ENCODE measurements around the gene AXIN1. TPM values are rescaled to one million over a fixed set of nuclear protein-coding genes. Genes with fewer than 3 reads are reported as not detected.

AXIN1 gene
- total RNA-seq, 1 experiment from 2014 or later = 50.3 TPM

DNA sequence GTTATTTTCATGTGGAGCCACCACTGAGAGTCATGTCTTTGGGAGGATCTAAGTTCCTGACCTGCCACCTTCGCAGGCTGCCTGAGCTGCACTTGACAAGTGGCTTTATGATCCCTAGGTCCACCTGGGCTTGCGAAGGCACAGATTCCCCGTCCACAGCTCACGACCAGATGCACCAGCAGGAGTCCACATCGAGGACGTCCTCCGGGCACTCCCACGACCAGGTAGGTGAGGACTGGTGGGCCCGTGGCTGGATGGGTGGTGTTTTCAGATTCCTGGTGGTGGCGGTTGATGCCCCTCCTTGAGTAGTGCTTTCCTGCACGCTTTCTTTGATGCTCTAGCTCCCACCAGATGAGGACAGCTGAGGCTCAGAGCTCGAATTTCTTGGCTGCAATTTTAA lies 103.1 kb downstream of the AXIN1 start (continued):
- TF ChIP-seq, protein P1, sequence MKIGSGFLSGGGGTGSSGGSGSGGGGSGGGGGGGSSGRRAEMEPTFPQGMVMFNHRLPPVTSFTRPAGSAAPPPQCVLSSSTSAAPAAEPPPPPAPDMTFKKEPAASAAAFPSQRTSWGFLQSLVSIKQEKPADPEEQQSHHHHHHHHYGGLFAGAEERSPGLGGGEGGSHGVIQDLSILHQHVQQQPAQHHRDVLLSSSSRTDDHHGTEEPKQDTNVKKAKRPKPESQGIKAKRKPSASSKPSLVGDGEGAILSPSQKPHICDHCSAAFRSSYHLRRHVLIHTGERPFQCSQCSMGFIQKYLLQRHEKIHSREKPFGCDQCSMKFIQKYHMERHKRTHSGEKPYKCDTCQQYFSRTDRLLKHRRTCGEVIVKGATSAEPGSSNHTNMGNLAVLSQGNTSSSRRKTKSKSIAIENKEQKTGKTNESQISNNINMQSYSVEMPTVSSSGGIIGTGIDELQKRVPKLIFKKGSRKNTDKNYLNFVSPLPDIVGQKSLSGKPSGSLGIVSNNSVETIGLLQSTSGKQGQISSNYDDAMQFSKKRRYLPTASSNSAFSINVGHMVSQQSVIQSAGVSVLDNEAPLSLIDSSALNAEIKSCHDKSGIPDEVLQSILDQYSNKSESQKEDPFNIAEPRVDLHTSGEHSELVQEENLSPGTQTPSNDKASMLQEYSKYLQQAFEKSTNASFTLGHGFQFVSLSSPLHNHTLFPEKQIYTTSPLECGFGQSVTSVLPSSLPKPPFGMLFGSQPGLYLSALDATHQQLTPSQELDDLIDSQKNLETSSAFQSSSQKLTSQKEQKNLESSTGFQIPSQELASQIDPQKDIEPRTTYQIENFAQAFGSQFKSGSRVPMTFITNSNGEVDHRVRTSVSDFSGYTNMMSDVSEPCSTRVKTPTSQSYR (CRISPR knock-in tag; IDR thresholded peaks at IDR 0.05) = no peak
- TF ChIP-seq SMAD3 (CRISPR knock-in tag; IDR thresholded peaks at IDR 0.05; ENCODE audit: borderline replicate concordance) (no peak), ZNF423 (CRISPR knock-in tag; IDR thresholded peaks at IDR 0.05) (no peak), KAT7 (CRISPR knock-in tag; IDR thresholded peaks at IDR 0.05; ENCODE audit: borderline replicate concordance) (no peak)

DNA sequence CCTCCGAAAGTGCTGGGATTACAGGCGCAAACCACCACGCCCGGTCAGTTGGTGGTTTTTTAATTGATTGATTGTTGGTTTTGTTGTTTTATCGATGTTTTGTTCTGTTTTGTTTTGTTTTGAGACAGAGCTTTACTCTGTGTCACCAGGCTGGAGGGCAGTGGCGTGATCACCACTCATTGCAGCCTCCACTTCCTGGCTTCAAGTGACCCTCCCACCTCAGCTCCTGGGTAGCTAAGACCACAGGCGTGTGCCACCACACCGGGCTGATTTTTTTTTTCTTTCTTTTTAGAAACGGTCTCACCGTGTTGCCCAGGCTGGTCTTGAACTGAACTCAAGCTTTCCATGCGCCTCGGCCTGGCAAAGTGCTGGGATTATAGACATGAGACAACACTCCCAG lies 105.5 kb downstream of the AXIN1 start:
- H3K9me3 Mint-ChIP-seq = no peaks in the 10 kb centered on the region
- no peak overlapping the region for H3K4me3 Mint-ChIP-seq
- no peaks in the 10 kb centered on the region for H3K27me3 Mint-ChIP-seq (ENCODE audit: low read depth)
- ChIA-PET POLR2A (interaction anchor here (0.6 to 0.9 kb wide), 2 partner anchors 9 to 16 kb away, joined by 3 to 4 read pairs; no protein-coding TSS in a partner anchor), CTCF (interaction anchor here (2.1 kb wide), 1 partner anchor 106 kb away, joined by 5 read pairs; no protein-coding TSS in a partner anchor)
- TF ChIP-seq NFYB (CRISPR knock-in tag; conservative IDR thresholded peaks at IDR 0.05; ENCODE audit: low read depth) = no peak
- TF ChIP-seq MYBL2 (CRISPR knock-in tag; IDR thresholded peaks at IDR 0.05) = no peak
- DNase-seq (ENCODE audit: low spot score) = no peak
- ATAC-seq = no peak
- H3K36me3 Mint-ChIP-seq = peaks cover 6% of the 10 kb centered on the region; the same call in 1 of the 2 replicates
- H3K4me1 Mint-ChIP-seq = no peaks in the 10 kb centered on the region
- peak overlapping the region; percentile 86 for H3K27ac Mint-ChIP-seq

DNA sequence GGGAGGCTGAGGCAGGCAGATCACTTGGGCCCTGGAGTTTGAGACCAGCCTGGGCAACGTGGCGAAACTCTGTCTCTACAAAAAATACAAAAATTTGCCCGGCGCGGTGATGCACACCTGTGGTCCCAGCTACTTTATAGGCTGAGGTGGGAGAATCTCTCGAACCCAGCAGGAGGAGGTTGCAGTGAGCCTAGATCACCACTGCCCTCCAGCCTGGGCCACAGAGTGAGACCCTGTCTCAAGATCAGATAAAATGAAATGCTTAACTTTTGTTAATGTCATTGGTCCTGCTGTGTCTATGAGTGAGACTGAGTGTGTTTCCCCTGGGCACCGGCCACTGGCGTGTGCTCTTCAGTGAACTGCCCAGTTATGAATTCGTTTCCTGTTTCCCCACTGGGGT lies 107.4 kb downstream of the AXIN1 start:
- H3K27ac Mint-ChIP-seq = peak overlapping the region; percentile 16
- H3K9me3 Mint-ChIP-seq = no peaks in the 10 kb centered on the region
- TF ChIP-seq, protein P2, sequence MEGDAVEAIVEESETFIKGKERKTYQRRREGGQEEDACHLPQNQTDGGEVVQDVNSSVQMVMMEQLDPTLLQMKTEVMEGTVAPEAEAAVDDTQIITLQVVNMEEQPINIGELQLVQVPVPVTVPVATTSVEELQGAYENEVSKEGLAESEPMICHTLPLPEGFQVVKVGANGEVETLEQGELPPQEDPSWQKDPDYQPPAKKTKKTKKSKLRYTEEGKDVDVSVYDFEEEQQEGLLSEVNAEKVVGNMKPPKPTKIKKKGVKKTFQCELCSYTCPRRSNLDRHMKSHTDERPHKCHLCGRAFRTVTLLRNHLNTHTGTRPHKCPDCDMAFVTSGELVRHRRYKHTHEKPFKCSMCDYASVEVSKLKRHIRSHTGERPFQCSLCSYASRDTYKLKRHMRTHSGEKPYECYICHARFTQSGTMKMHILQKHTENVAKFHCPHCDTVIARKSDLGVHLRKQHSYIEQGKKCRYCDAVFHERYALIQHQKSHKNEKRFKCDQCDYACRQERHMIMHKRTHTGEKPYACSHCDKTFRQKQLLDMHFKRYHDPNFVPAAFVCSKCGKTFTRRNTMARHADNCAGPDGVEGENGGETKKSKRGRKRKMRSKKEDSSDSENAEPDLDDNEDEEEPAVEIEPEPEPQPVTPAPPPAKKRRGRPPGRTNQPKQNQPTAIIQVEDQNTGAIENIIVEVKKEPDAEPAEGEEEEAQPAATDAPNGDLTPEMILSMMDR (IDR thresholded peaks at IDR 0.05) = no peak
- TF ChIP-seq RORB (CRISPR knock-in tag; IDR thresholded peaks at IDR 0.05) (no peak), SMAD4 (CRISPR knock-in tag; IDR thresholded peaks at IDR 0.05) (no peak), IRF2 (CRISPR knock-in tag; IDR thresholded peaks at IDR 0.05; ENCODE audit: borderline replicate concordance, low read depth) (no peak), ELF4 (CRISPR knock-in tag; IDR thresholded peaks at IDR 0.05; ENCODE audit: low read depth) (no peak), TEAD1 (CRISPR knock-in tag; IDR thresholded peaks at IDR 0.05) (no peak), FOXK1 (CRISPR knock-in tag; IDR thresholded peaks at IDR 0.05) (no peak), ZNF232 (CRISPR knock-in tag; IDR thresholded peaks at IDR 0.05) (no peak), NFE2L1 (CRISPR knock-in tag; IDR thresholded peaks at IDR 0.05) (no peak), FOXJ3 (CRISPR knock-in tag; IDR thresholded peaks at IDR 0.05; ENCODE audit: borderline replicate concordance) (no peak), KAT7 (CRISPR knock-in tag; IDR thresholded peaks at IDR 0.05; ENCODE audit: borderline replicate concordance) (no peak), ZNF416 (CRISPR knock-in tag; IDR thresholded peaks at IDR 0.05) (no peak), GRHL2 (CRISPR knock-in tag; IDR thresholded peaks at IDR 0.05; ENCODE audit: insufficient replicate concordance, severe bottlenecking) (no peak)
- TF ChIP-seq, protein P3, sequence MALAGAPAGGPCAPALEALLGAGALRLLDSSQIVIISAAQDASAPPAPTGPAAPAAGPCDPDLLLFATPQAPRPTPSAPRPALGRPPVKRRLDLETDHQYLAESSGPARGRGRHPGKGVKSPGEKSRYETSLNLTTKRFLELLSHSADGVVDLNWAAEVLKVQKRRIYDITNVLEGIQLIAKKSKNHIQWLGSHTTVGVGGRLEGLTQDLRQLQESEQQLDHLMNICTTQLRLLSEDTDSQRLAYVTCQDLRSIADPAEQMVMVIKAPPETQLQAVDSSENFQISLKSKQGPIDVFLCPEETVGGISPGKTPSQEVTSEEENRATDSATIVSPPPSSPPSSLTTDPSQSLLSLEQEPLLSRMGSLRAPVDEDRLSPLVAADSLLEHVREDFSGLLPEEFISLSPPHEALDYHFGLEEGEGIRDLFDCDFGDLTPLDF (CRISPR knock-in tag; IDR thresholded peaks at IDR 0.05) = no peak
- TF ChIP-seq, protein P4, sequence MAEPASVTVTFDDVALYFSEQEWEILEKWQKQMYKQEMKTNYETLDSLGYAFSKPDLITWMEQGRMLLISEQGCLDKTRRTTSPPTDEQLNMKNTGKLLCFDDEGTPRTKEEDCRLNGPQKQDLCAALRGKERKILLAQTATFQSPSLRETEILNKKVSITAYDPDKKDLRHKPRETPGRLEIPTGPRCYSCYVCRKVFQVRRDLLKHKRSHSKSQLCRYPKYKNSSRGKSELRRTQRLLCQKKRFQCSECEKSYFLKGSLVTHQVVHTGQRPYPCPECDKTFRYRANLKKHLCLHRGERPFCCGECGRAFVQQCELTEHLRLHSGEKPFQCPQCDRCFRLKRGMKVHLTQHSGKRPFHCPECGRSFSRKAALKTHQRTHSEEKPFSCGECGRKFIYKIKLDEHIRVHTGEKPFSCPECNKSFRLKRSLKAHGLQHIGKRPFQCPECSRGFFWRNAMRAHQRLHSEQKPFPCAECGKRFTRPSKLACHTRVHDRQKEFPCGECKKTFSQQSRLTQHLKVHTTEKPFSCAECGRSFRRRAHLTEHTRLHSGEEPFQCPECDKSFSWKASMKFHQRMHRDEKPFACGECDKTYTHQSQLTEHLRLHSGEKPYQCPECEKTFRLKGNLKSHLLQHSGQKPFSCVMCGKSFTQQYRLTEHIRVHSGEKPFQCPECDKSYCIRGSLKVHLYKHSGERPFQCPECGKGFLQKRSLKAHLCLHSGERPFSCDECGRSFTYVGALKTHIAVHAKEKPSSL (CRISPR knock-in tag; conservative IDR thresholded peaks at IDR 0.05) = no peak
- TF ChIP-seq, protein P5, sequence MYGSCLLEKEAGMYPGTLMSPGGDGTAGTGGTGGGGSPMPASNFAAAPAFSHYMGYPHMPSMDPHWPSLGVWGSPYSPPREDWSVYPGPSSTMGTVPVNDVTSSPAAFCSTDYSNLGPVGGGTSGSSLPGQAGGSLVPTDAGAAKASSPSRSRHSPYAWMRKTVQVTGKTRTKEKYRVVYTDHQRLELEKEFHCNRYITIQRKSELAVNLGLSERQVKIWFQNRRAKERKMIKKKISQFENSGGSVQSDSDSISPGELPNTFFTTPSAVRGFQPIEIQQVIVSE (CRISPR knock-in tag; IDR thresholded peaks at IDR 0.05; ENCODE audit: borderline replicate concordance) = no peak
- TF ChIP-seq, protein P6, sequence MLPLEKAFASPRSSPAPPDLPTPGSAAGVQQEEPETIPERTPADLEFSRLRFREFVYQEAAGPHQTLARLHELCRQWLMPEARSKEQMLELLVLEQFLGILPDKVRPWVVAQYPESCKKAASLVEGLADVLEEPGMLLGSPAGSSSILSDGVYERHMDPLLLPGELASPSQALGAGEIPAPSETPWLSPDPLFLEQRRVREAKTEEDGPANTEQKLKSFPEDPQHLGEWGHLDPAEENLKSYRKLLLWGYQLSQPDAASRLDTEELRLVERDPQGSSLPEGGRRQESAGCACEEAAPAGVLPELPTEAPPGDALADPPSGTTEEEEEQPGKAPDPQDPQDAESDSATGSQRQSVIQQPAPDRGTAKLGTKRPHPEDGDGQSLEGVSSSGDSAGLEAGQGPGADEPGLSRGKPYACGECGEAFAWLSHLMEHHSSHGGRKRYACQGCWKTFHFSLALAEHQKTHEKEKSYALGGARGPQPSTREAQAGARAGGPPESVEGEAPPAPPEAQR (CRISPR knock-in tag; IDR thresholded peaks at IDR 0.05) = no peak
- no peak for DNase-seq (ENCODE audit: low spot score)
- H3K4me1 Mint-ChIP-seq = no peaks in the 10 kb centered on the region
- H3K4me3 Mint-ChIP-seq = no peak overlapping the region
- POLR2A ChIA-PET = no interaction called here
- ATAC-seq = no peak
- H3K36me3 Mint-ChIP-seq = no peaks in the 10 kb centered on the region
- no peaks in the 10 kb centered on the region for H3K27me3 Mint-ChIP-seq (ENCODE audit: low read depth)
- CTCF ChIA-PET = interaction anchor here (0.8 to 2.1 kb wide), 2 partner anchors 74 to 108 kb away, joined by 3 to 5 read pairs; no protein-coding TSS in a partner anchor

Data from WTC11 (cell line).